ENCODE measurements around the gene MICAL2. TPM values are rescaled to one million over a fixed set of nuclear protein-coding genes. Genes with fewer than 3 reads are reported as not detected.

The MICAL2 gene
- total RNA-seq, 1 donor: 156 TPM

GRCh38 chr11:12092714-12093113 lies 17.7 kb upstream of the MICAL2 start:
- Histone ChIP-seq H3K79me2 (ENCODE audit: insufficient read depth, low read length) (no peaks in the 10 kb centered on the region), H3K9me3 (ENCODE audit: low read depth, low read length) (no peaks in the 10 kb centered on the region), H3K4me2 (ENCODE audit: insufficient read depth, low read length) (no peak overlapping the region), H3K27me3 (ENCODE audit: insufficient read depth, low read length) (no peaks in the 10 kb centered on the region), H4K20me1 (ENCODE audit: insufficient read depth, low read length) (no peaks in the 10 kb centered on the region), H2AFZ (ENCODE audit: low read length) (no peak overlapping the region), H3K27ac (ENCODE audit: low read depth, low read length) (no peak overlapping the region), H3K36me3 (ENCODE audit: insufficient read depth, low read length) (no peaks in the 10 kb centered on the region), H3K4me3 (ENCODE audit: insufficient read depth, low read length) (no peak overlapping the region), H3K4me1 (ENCODE audit: insufficient read depth, low read length) (peaks cover 28% of the 10 kb centered on the region)
- no peak for DNase-seq (ENCODE audit: insufficient read length, low spot score, missing footprints)
- TF ChIP-seq CTCF (IDR thresholded peaks at IDR 0.05; ENCODE audit: extremely low read depth, low read depth, low read length): no peak

GRCh38 chr11:12094872-12095800 lies 15.3 kb upstream of the MICAL2 start:
- Histone ChIP-seq H3K79me2 (ENCODE audit: insufficient read depth, low read length) (no peaks in the 10 kb centered on the region), H3K27ac (ENCODE audit: low read depth, low read length) (no peak overlapping the region), H3K4me1 (ENCODE audit: insufficient read depth, low read length) (peaks cover 7% of the 10 kb centered on the region), H3K4me2 (ENCODE audit: insufficient read depth, low read length) (no peak overlapping the region), H2AFZ (ENCODE audit: low read length) (no peak overlapping the region), H3K27me3 (ENCODE audit: insufficient read depth, low read length) (no peaks in the 10 kb centered on the region), H3K36me3 (ENCODE audit: insufficient read depth, low read length) (no peaks in the 10 kb centered on the region), H3K4me3 (ENCODE audit: insufficient read depth, low read length) (no peak overlapping the region), H3K9me3 (ENCODE audit: low read depth, low read length) (no peaks in the 10 kb centered on the region), H4K20me1 (ENCODE audit: insufficient read depth, low read length) (no peaks in the 10 kb centered on the region)
- no peak for TF ChIP-seq CTCF (IDR thresholded peaks at IDR 0.05; ENCODE audit: extremely low read depth, low read depth, low read length)
- no peak for DNase-seq (ENCODE audit: insufficient read length, low spot score, missing footprints)

DNA sequence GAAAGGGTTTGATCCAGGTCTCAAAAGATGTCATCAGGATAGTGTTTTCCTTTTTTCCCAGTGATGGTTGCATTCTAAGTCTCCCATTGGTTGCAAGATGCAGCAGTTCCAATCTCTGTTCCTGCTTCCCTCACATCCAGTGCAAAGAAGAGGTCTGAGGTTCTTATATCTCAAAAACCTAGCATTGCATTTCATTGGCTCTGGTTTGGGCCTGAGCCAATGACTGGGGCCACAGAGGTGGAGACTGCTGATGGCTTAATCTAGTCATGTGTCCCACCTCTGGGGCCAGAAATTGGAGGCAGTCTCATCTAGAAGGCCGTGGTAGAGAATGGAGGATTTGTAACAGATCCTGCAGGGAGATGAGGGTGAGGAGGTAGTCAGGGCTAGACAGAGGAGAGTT lies 13.2 kb upstream of the MICAL2 start:
- no peak for DNase-seq (ENCODE audit: insufficient read length, low spot score, missing footprints)
- H3K4me2 ChIP-seq (ENCODE audit: insufficient read depth, low read length): no peak overlapping the region
- no peaks in the 10 kb centered on the region for H3K9me3 ChIP-seq (ENCODE audit: low read depth, low read length)
- no peaks in the 10 kb centered on the region for H4K20me1 ChIP-seq (ENCODE audit: insufficient read depth, low read length)
- no peaks in the 10 kb centered on the region for H3K79me2 ChIP-seq (ENCODE audit: insufficient read depth, low read length)
- H2AFZ ChIP-seq (ENCODE audit: low read length): no peak overlapping the region
- no peak overlapping the region for H3K4me3 ChIP-seq (ENCODE audit: insufficient read depth, low read length)
- H3K4me1 ChIP-seq (ENCODE audit: insufficient read depth, low read length): peaks cover 9% of the 10 kb centered on the region
- H3K27ac ChIP-seq (ENCODE audit: low read depth, low read length): no peak overlapping the region
- H3K36me3 ChIP-seq (ENCODE audit: insufficient read depth, low read length): no peaks in the 10 kb centered on the region
- H3K27me3 ChIP-seq (ENCODE audit: insufficient read depth, low read length): no peaks in the 10 kb centered on the region
- TF ChIP-seq CTCF (IDR thresholded peaks at IDR 0.05; ENCODE audit: extremely low read depth, low read depth, low read length): no peak

DNA sequence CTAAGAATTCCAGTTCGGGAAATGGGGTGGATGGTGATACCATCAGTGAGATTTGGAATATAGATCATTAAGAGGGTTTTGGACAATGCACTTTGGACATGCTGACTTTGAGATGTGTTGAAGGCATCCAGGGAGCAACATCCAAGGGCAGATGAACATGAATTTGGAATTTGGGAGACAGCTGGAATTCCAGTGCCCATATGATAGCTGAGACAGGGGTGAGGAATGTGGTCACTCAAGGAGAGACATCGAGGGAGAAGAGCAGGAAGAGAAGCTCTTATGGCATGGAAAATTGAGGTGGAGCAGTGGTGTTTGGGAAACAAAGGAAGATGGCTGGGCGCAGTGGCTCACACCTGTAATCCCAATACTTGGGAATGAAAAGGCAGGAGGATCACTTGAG lies 11.8 kb upstream of the MICAL2 start:
- H3K4me1 ChIP-seq (ENCODE audit: insufficient read depth, low read length): peaks cover 9% of the 10 kb centered on the region
- H2AFZ ChIP-seq (ENCODE audit: low read length): no peak overlapping the region
- no peak overlapping the region for H3K4me3 ChIP-seq (ENCODE audit: insufficient read depth, low read length)
- DNase-seq (ENCODE audit: insufficient read length, low spot score, missing footprints): no peak
- H3K36me3 ChIP-seq (ENCODE audit: insufficient read depth, low read length): no peaks in the 10 kb centered on the region
- H3K9me3 ChIP-seq (ENCODE audit: low read depth, low read length): no peaks in the 10 kb centered on the region
- no peak for TF ChIP-seq CTCF (IDR thresholded peaks at IDR 0.05; ENCODE audit: extremely low read depth, low read depth, low read length)
- no peaks in the 10 kb centered on the region for H3K79me2 ChIP-seq (ENCODE audit: insufficient read depth, low read length)
- H4K20me1 ChIP-seq (ENCODE audit: insufficient read depth, low read length): no peaks in the 10 kb centered on the region
- no peaks in the 10 kb centered on the region for H3K27me3 ChIP-seq (ENCODE audit: insufficient read depth, low read length)
- H3K27ac ChIP-seq (ENCODE audit: low read depth, low read length): no peak overlapping the region
- no peak overlapping the region for H3K4me2 ChIP-seq (ENCODE audit: insufficient read depth, low read length)

All from osteoblast (primary cell).